HG03066 (cell line): Measurements from ENCODE around the gene ATXN7L1.

Experiments
- ATAC-seq: cut with Tn5 transposase; IDR thresholded peaks from one replicate; pipeline ENCODE4 v1.9.1; 2021; ENCODE audit warnings: low read depth; ENCODE audit not compliant: unreplicated experiment

The ATXN7L1 gene

DNA sequence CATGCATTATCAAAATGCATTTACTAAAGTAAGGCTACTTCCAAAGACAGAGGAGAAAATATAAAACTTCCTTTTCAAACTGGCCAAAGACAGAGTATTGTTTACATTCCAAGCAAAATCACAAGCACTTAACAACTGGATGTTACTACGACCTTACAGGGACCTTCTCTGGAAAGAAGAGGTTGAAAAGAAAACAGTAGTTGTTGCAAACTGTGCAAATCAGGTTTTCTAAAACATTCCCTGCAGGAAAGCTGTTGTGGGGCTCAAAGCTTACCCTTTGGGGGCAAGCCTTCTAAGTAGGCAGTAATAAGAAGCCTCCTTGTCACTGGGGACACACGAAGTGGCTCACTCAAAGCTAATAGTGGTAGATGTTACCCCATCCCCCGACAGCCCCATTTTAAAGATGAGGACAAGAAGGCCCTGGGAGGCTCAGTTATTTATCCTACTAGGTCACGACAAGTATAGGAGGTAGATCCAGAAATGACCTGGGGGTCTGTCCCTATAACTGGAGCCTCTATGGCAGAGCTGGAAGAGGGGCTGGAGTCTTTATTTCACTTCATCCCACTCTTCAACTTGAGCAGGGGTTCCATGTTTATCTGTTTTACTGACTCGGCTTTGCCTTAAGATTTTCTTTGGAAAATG, 46.6 kb downstream of the ATXN7L1 start:
- ATAC-seq = no peak

DNA sequence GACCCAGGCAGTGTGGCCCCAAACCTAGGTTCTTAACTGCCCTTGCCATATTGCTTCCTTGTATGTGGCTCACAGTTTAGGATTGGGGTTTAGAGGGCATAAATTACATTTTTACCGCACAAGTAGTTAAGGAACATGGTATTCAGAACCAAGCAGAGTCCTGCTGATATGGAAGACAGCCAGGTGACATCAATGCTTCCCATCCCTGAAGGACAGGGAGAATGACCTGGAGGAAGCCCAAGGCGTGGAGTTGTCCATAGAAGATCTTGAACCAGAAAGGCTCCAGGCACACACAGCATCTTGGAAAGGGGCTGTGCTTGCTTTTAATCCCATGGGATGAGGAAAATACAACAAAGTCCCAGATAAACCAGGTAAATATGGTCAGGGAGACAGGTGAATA, 48.3 kb downstream of the ATXN7L1 start:
- ATAC-seq = no peak

DNA sequence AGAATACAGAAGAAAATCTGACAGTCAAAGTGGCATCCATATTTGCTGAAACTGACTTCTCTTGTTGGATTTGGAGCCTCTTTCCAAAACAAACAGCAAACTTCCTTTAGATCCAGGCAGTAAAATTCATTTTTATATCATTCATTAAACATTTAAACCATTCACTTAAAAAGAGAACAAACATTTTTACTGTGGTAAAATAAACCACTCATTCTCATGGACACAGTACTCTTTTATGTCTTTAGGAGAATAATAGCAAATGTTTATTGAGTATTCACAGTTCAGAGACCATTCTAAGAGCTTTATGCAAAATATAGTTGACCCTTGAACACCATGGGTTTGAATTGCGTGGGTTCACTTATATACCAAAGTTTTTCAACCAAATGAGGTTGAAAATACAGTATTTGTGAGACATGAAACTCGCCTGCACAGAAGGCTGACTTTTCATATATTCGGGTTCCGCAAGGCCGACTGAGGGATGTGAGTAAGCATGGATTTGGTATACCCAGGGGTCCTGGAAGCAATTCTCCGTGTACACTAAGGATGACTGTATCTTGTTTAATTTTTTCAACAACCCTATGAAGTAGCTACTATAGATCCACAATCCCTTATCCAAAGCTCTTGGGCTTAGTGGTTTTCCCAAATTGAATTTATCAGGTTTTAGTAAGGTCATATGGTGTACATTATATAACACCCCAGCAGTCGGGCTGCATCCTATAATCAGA, 49.1 kb downstream of the ATXN7L1 start:
- ATAC-seq = no peak

DNA sequence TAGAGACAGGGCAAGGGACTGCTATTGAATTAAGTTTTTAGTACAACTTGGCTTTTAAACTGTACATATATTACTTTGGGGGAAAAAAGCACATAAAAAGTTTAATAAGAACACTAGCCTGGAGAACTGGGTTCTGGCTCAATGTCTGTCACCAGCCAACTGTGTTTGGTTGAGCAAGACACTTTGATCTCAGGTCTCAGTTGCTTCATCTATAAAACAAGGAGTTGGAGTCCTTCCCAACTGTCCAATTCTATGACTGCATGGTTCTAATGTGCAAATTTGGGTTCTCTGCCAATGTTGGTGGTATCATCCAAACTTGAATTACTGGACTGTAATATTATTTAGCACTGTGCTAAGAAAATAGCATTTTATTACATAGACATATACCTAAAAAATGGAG, 50.3 kb downstream of the ATXN7L1 start:
- ATAC-seq = no peak

DNA sequence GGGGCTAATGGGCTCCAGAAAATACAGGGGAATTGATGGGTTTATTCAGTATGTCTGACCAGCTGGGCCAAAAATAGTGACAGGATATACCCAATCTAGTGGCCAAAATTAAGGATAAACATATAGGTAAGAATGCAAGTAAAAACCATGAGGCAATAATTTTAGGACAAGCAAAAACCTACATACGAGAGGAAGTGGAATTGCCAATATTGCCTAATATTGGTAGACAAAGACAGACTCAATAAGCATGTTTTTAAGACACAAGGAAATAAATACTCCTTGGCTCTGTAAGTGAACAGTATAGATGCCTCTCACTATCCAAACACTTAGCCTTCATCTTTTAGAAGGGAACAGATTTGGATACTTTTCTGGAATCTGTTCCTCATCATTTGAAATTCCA, 51.0 kb downstream of the ATXN7L1 start:
- ATAC-seq = no peak

DNA sequence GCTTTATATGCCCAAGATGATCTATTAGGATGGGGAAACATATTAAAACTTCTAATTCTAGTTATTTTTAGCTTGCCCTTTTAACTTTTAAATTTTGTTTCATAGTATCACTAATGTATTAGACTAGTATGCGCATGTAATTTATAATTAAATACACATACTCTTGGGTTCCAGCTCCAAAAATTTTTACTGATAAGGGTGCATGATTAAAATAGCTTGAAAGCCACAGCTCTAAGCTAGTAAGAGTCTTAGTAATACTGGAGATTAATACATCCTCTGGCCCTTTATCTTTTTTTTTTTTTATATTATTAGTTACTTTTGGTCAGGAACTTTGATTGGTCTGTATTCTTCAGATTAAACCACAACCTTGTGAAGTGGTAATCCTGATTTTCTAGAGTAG, 53.6 kb downstream of the ATXN7L1 start:
- no peak for ATAC-seq

DNA sequence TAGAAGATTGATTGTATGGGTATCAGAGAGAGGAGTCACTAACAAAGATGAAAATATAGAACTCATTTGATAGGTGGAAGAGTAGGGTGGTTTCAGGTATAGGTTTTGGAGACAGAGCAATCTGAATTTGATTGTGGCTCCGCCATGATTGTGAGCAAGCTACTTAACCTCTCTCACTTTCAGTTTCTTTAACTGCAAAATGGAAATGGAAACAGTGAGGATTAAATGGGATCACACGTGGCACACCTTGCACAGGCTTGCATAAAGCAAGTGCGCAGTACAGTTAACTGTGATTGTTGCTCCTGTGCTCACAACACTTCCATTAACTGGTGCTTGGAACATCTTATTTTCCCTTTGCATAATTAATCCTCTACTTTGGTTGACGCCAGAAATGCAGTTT, 54.9 kb downstream of the ATXN7L1 start:
- ATAC-seq = no peak

DNA sequence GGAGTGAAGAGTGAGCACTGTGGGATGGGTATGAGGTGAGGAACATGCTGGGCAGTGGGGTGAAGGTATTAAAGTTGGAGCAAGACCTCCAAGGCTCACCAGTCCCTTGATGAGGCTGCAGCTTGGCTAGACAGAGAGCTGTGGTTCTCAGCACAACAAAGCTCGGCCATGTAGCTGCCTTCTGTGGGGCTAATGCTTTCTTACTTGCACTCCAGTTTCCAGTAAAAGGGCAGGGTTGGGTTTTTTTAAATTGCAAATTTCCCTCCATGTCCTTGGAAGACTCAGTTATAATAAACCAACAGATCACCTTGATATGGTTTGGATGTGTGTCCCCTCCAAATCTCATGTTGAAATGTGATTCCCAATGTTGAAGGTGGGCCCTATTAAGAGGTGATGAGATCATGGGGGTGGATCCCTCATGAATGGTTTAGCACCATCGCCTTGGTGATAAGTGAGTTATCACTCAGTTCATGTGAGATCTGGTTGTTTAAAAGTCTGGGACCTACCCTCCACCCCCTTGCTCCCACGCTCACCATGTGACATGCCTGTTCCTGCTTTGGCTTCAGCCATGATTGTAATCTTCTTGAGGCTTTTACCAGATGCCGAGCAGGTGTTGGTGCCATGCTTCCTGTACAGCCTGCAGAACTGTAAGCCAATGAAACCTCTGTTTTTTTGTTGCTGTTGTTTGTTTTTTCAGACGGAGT, 55.9 kb downstream of the ATXN7L1 start:
- no peak for ATAC-seq

GRCh38 chr7:105819559-105819958, 56.8 kb downstream of the ATXN7L1 start:
- ATAC-seq = no peak

GRCh38 chr7:105816954-105817615, 59.3 kb downstream of the ATXN7L1 start:
- no peak for ATAC-seq

- no peak for ATAC-seq
These were observed 60.0 kb downstream of the ATXN7L1 start for GRCh38 chr7:105816266-105816843.

- ATAC-seq = no peak
These were observed 60.8 kb downstream of the ATXN7L1 start for GRCh38 chr7:105815576-105815975.

DNA sequence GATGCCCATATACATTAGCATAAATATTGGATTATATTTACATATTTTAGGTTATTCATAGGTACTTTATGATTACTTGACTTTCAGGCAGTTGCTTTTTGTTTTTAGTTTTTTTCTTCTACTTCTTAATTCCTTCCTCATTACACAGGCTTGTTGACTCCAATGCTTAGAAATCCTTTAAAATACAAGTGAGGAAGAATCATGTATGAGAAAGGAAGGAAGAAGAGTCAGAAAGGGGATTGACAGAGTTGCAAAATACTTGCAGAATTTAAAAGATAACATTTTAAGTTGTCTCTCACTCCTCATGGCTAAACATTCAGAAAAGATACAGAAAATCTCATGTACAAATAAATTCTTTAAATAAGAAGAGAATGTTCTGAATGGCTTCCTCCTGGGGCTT, 61.9 kb downstream of the ATXN7L1 start:
- no peak for ATAC-seq

GRCh38 chr7:105811189-105811847, 65.1 kb downstream of the ATXN7L1 start:
- no peak for ATAC-seq

DNA sequence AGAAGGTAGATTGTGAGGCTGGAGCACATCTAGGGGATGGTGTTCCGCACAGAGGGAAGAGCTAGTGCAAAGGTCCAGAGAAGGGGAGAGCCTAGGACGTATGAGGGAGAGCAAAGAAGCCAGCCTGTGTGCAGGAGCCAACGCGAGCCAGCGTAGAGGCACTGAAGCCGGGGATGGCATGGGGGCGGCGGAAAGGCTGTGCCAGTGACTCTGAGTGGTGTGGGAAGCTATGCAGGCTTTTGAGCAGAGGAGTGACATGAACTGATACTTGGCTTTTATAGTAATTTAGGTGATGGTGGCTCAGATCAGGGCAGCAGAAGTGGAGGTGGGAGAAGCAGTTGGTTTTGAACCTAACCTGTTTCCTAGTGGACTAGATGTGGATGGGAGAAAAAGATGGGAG, 65.8 kb downstream of the ATXN7L1 start:
- no peak for ATAC-seq

DNA sequence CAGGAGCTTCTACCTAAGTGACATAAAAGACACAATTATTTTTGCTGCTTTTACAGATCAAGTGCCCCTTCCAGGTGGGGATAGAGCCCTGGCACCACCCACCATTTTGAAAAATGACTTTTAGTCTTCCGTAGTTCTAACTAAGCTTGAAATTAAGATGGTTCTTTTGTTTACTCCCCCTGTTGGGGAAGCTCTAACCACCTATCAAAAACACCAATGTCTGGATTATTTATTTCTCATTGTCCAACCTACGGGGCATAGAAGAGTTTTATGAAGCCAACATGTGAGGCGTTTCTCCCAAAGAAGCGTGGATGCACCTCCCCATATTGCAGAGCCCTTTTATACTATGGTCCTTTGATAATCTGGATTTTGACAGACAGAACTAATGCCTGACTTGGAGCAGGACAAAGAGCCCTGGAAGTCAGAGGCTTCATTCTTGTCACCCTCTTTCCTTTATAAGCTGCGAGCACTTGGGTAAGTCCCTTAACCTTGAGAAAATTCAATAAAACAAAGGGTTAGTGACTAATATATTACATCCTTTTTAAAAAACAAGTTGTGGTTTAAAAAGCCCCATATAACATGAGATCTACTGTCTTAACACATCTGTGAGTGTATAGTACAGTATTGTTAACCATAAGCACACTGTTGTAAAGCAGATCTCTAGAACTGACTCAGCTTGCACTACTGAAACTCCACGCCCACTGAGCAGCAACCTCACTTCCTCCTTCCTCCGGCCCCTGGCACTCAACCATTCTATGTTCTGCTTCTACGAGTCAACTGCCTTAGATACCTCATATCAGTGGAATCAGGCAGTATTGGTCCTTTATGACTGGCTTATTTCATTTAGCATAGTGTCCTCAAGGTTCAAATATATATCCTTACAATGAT, 67.5 kb downstream of the ATXN7L1 start:
- peak; percentile 97 for ATAC-seq

- ATAC-seq = no peak
These were observed 68.2 kb downstream of the ATXN7L1 start for GRCh38 chr7:105808209-105808608.

- ATAC-seq = no peak
These were observed 69.0 kb downstream of the ATXN7L1 start for GRCh38 chr7:105807448-105807762.

- peak; percentile 31 for ATAC-seq
These were observed 69.6 kb downstream of the ATXN7L1 start for GRCh38 chr7:105806592-105807447.
